ENCODE measurements around the gene SLC26A1.

DNA sequence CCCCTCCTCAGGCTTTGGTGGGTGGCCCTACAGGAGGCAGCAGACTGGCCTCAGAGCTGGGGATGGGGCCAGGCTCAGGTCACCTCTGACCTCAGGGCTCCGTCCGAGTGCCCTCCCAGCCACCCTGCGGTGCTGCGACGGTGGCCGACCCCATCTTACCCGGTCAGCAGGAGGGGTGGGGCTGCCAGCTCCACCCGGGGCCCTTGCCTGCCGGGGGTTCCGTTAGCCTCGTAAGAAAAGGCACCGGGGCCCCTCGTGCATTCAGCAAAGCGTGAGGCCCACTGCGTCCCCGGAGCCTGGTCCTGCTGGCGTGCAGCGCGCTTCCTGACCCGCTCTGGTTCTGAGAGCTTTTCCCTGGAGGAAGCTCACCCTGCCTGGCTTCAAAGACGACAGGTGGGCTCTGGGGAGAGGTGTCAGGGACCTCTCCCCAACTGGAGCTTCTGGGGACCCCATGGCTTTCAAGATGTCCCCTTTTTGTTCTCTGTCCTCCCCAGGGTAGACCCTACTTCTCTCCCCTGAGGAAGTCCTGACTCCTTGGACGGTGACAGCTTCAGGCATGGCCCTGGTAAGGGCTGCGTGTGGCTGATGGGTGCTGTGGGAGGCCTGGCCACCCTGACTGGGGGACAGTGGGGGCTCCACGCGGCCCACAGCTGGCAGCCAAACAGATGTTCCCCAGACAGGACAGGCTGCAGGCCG is 34.2 kb upstream of the SLC26A1 start:
- TF ChIP-seq, protein P1, sequence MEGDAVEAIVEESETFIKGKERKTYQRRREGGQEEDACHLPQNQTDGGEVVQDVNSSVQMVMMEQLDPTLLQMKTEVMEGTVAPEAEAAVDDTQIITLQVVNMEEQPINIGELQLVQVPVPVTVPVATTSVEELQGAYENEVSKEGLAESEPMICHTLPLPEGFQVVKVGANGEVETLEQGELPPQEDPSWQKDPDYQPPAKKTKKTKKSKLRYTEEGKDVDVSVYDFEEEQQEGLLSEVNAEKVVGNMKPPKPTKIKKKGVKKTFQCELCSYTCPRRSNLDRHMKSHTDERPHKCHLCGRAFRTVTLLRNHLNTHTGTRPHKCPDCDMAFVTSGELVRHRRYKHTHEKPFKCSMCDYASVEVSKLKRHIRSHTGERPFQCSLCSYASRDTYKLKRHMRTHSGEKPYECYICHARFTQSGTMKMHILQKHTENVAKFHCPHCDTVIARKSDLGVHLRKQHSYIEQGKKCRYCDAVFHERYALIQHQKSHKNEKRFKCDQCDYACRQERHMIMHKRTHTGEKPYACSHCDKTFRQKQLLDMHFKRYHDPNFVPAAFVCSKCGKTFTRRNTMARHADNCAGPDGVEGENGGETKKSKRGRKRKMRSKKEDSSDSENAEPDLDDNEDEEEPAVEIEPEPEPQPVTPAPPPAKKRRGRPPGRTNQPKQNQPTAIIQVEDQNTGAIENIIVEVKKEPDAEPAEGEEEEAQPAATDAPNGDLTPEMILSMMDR (IDR thresholded peaks at IDR 0.05) = no peak
- TF ChIP-seq POLR2AphosphoS5 (IDR thresholded peaks at IDR 0.05) (no peak), POLR2A (IDR thresholded peaks at IDR 0.05) (no peak)
